ENCODE results near the gene DDX24.

DNA sequence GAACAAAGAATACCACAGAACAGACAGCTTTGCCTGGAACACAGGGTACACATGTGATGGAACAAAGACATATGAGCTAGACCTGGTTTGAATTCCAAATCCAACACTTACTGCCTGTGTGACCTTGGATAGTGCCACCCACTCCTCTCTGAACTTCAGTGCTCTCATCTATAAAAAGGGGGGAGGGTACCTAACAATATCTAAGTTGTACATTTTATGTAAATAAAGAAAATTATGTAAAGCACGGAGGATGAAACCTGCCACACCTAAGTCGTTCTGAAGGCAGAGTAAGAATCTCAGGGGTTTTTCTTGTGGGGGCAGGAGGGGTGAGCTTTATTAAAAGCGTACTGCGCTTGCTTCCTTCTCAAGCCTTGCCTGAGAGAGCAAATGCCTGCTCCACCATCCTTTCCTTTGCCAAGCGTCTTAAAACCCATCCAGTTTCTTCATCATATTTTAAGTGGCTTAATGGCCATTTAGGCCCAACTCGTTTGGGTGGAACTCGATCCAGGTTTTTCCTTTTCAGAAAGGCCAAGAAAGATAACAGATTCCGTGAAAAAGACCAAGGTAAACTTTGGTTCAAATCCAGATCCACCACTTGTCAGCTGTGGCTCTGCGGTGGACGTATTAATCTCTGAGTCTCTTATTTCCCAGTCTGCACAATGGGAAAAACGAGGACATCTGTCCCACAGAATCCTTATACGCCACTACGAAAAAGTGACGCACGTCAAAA is 946 bp downstream of the DDX24 start:
- TF ChIP-seq EZH2 (IDR thresholded peaks at IDR 0.05; ENCODE audit: insufficient read depth, low read length) = no peak
- TF ChIP-seq, protein P1, sequence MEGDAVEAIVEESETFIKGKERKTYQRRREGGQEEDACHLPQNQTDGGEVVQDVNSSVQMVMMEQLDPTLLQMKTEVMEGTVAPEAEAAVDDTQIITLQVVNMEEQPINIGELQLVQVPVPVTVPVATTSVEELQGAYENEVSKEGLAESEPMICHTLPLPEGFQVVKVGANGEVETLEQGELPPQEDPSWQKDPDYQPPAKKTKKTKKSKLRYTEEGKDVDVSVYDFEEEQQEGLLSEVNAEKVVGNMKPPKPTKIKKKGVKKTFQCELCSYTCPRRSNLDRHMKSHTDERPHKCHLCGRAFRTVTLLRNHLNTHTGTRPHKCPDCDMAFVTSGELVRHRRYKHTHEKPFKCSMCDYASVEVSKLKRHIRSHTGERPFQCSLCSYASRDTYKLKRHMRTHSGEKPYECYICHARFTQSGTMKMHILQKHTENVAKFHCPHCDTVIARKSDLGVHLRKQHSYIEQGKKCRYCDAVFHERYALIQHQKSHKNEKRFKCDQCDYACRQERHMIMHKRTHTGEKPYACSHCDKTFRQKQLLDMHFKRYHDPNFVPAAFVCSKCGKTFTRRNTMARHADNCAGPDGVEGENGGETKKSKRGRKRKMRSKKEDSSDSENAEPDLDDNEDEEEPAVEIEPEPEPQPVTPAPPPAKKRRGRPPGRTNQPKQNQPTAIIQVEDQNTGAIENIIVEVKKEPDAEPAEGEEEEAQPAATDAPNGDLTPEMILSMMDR (IDR thresholded peaks at IDR 0.05; ENCODE audit: insufficient read depth, low read depth, low read length) = no peak
